Stimulated activated CD4-positive, alpha-beta T cell treated with anti-CD3 and anti-CD28 coated beads, Interleukin-12 subunit alpha, Interleukin-12 subunit beta, amount 100 ng/mL, for 24 hours (primary cell): Measurements from ENCODE around the gene OSM.

ENCODE experiments used
- DNase-seq, 2 experiments: peaks; one replicate each; pipeline ENCODE4 v3.0.0-alpha.2; 2020; ENCODE audit warnings: low read depth in 2 of 2

OSM gene

DNA sequence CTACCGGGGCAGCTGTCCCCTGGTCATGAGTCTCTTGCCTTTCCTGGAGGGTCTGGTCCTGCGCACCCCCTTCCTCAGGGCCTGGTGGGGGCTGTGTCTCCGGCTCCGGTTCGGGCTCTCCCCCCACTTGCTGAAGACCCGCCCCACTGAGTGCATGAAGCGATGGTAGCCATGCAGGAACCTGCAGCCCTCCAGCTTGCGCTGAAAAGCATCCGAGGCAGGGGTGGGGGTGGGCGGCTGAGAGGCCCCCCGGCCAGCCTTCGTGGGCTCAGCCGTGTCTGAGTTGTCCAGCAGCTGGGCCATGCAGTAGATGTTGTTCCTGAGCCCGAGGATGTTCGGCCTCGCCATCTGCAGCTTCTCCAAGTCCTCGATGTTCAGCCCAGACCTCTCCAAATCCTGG lies 2.8 kb downstream of the OSM start:
- DNase-seq, result no peak

- peak in 1 of 2 experiments; percentile 84 for DNase-seq
Measured at GRCh38 chr22:30262917-30263741, 3.5 kb downstream of the OSM start.

GRCh38 chr22:30262112-30262511 lies 4.5 kb downstream of the OSM start:
- no peak for DNase-seq

DNA sequence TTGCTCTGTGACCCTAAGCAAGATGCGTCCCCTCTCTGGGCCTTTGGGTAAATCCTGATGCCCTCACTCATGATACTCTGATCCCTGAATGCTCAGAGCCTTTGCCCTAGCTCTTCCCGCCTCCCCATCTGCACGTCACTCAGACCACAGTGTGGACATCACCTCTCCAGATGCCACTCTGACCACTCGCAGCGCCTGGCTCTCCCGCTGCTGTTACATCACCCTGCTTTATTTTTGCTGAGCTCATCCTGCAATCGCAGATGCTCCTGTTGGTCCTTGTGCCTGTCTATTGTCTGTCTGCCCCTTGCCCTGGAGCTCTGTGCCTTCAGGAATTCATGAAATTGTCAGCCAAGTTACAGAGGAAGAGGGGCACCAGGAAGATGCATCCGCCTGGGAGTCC lies 5.5 kb downstream of the OSM start:
- no peak for DNase-seq

DNA sequence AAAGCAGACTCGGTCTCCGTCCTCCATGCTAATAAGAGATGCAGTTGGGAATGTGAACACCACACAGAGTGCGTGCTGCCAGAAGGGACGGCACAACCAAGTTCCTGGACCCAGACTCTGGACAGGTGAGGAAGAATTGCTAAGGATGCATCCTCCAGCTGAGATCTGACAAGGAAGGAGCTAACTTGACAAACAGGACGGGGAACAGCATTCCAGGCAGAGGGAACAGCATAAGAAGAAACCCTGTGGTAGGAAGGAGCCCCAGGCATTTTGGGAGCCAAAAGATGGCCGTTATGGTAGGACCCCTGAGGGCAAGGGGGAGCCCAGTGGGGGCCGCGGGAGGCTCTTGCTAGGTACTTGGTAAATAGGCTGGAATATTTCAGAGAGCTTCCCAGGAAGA lies 6.0 kb downstream of the OSM start:
- DNase-seq, result no peak

- DNase-seq, result no peak
Measured at GRCh38 chr22:30260276-30260675, 6.4 kb downstream of the OSM start.

DNA sequence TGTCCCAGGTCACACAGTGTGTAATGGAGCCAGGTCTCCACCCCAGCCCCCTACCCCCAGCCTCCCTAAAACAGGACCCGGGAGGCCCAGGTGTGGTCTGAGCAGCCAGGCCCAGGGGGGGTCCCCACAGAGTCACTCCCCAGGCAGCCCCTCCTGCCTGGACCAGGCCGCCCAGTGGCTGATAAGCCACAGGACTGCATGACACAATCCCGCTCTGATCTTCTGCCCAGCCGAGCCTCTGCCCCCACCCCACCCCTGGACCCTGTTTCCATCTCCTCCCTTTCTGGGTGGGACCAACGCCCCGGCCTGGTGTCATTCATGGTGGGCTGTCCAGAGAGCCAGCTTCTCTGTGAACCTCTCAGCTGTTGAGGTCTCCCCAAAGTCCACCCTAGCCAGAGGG lies 12.3 kb downstream of the OSM start:
- no peak for DNase-seq

- DNase-seq, result no peak
Measured at GRCh38 chr22:30253205-30253852, 13.3 kb downstream of the OSM start.

DNA sequence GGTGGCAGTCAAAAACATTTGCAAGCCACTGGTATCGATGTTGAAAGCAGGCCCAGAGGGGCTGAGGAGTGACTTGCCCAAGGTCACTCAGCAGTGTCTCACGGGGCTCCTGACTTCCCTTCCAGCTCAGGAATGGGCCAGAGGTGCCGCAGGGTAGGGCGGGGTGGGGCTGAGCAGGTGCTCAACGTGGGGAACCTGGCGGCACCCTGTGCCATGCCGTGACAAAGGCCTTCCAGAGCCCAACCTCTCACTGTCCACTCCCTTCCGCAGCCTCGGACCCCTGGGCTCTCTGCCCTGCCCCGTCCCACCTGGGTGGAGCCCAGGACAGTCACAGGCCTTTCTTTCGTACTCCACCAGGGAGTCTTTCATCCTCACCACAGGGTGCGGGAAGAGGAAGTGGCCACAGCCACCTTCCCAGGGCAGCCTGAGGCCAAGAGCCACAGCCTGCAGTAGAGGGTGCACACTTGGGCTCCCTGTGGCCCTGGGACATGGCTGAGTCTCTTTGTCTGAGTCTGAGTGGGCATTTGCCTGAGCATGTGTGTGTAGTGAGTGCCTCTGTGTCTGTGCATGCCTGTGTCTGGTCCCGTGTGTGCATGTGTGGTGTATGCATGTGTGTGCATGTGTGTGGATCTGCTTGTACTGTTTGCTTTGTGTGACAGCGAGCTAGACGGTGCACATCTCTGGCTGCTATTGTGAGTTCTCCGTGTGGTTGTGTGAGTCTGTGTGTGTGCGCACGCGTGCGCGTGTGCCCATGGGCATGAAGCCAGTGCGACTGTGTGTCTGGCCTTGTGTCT lies 14.0 kb downstream of the OSM start:
- DNase-seq, result no peak

DNA sequence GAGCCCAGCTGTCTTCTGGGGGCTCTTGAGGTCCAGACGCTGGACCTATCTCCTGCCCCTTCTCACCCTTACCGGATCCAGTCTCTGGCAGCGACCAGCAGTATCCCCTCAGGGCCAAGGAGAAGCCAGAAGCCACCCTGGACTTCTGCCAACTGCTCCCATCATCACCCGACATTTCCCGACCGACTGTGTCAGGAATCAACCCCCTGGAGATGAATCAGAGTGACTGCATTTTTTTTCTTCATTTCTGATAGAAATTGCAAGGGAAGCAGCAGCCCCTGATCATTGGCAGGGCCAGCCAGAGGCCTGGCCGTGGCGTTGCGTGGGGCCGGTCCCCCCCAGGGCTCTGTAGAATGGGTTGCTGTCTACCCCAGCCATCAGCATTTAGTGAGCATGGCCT lies 14.9 kb downstream of the OSM start:
- no peak for DNase-seq

DNA sequence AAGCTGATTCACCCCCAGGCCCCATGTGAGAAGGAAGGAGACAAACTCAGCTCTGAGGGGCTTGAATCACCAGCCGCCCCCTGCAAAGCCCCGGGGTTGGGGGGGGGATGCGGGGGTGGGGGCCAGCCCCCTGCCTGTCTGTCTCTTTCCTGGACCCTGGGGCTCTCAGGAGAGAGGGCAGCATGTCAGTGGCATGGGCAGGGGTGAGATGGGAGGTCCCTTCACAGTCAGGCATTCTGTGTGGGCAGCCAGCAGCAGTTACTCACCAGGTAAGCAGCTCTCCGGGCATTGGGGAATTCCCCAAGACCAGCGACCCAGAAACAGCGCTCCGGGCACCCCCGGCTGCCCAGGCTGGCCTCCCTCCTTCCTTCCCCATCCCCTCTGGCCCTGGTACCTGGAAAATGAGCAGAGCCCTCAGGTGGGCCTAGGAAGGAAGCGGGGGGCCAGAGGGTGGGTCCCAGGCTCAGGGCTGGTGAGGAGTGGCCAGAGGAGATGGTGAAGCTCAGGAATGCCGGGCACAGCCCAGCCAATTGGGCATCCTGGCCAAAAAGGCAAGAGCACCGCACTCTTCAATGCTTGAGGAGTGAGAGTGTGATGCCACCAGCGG lies 15.9 kb downstream of the OSM start:
- DNase-seq, result peak in 1 of 2 experiments; percentile 39

- no peak for DNase-seq
Measured at GRCh38 chr22:30250039-30250565, 16.5 kb downstream of the OSM start.

DNA sequence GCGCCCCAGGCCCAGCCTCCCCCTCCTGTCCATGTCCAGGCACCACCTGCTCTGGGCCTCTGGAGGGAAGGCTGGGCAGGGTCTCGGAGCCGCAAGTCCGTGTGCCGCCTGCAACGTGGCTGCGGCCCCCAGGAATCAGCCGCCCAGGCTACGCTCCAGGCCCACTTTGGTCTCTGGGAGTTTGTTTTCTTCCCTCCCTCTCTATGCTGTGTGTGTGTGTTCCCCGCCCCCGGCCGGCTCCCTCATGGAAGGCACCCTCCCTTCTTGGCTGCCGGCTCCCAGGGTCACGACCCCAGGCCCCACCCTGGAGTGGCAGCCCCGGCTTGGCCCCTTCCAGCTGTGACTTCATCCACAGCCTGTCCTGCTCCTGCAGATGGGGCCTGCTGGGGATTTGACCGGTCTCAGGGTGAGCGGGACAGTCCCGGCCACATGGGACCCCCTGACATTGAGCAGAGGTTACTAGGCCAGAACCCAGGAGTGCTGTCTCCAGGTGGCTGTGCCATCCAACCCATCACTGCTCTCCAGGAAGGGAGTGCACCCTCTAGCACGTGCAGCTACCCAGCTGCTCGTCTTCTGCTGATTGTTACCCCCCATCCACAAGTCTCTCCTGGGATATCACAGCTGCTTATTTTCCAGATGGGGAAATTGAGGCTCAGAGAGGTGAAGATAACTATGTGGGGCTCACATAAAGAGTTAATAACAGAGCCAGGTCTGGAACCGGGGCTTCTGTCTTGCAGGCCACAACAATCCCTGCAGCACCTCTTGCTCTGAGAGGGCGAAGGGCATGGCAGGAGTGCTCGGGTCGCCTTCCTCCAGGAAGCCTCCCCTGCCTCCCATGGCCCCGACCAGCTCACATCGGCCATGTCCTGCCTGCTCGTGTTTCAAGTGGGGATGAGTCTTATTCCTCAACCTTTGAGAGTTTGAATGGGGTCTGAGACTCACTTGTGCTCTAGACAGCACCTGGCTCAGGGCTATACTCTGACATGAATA lies 17.3 kb downstream of the OSM start:
- no peak for DNase-seq

- DNase-seq, result no peak
Measured at GRCh38 chr22:30248484-30248883, 18.2 kb downstream of the OSM start.

DNA sequence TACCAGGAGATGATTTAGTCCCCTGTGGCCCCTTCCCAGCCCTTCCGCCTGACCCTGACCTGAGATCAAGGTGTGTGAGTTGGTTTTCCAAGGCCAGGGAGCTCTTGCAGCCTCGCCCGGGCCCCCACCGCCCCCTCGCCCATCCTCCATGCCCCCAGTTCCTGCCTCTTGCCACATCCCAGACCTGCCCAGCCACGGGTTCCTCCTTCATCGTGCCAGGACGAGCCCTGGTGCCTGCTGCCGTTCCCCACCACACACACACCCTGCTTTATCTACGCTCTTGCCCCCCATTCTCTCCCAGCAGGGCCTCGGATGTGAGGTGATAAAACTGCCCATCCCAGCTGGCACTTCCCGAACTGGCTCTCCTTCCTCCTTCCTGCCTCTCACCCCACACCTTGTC lies 18.7 kb downstream of the OSM start:
- DNase-seq, result no peak

GRCh38 chr22:30247561-30247960 lies 19.1 kb downstream of the OSM start:
- no peak for DNase-seq

GRCh38 chr22:30246814-30247376 lies 19.8 kb downstream of the OSM start:
- DNase-seq, result peak in 1 of 2 experiments; percentile 36

- peak in 1 of 2 experiments; percentile 56 for DNase-seq
Measured at GRCh38 chr22:30245985-30246813, 20.5 kb downstream of the OSM start, which contains the start of gene LIF. TSS of gene LIF (minus strand) at chr22:30246759. CDS start at chr22:30246695, 64 bp downstream.
